Renal cortex interstitium (tissue), 15 donors: Measurements from ENCODE around the gene IZUMO2. TPM values are rescaled to one million over a fixed set of nuclear protein-coding genes. Genes with fewer than 3 reads are reported as not detected.

Experiments
- DNase-seq, 11 donors: peaks; one replicate each; pipeline ENCODE4 v3.0.0-alpha.2; 2013; ENCODE audit warnings: low read depth in 9 of 11, low spot score in 4 of 11; ENCODE audit errors: extremely low read depth in 1 of 11
- long read RNA-seq, 16 experiments: transcript quantifications; one replicate each; lab custom pipeline, GENCODE V29; 2026
- polyA plus RNA-seq, 3 donors: library from polyadenylated mRNA; unstranded; fragments of 120-200 nt; gene quantifications; one replicate each; pipeline ENCODE4 v1.2.1, GENCODE V29; 2013; ENCODE audit not compliant: insufficient read length in 3 of 3

The IZUMO2 gene
- under 1 TPM in 2 of 3 donors, not detected in 1; 0.22 to 0.53 TPM for polyA plus RNA-seq
- long read RNA-seq, donor 1 = 0 reads
- long read RNA-seq, donor 2 = 0 reads
- long read RNA-seq, donor 3 = 0 reads
- long read RNA-seq, donor 4 = 0 reads
- long read RNA-seq, donor 5 = 0 reads
- long read RNA-seq, donor 6 = 0 reads
- long read RNA-seq, donor 7 = 0 reads
- long read RNA-seq, donor 8 = 0 reads
- long read RNA-seq, donor 9 = 0 reads
- long read RNA-seq, donor 10 = 0 reads
- long read RNA-seq, donor 11 = 0 reads
- long read RNA-seq, donor 12 = 0 reads
- long read RNA-seq, donor 13 = 0 reads
- long read RNA-seq, donor 14 = 0 reads
- long read RNA-seq, donor 15 = 0 reads
- long read RNA-seq, donor 16, partial matches to known transcripts = 5 of 5 reads
- long read RNA-seq, donor 16, other reads (novel, unspliced or antisense) = 0 of 5 reads

GRCh38 chr19:50162988-50163387 lies at the start of gene IZUMO2:
Gene IZUMO2 (minus strand): TSS chr19:50163281. CDS start chr19:50163194, 87 bp downstream.
- DNase-seq = no peak

GRCh38 chr19:50210425-50210824 lies 47.3 kb upstream of the IZUMO2 start:
- DNase-seq = no peak

GRCh38 chr19:50209131-50209530 lies 46.0 kb upstream of the IZUMO2 start:
- no peak for DNase-seq

GRCh38 chr19:50207730-50208129 lies 44.6 kb upstream of the IZUMO2 start:
- no peak for DNase-seq

- DNase-seq = no peak
Observed at GRCh38 chr19:50206191-50206590, 43.1 kb upstream of the IZUMO2 start.

- no peak for DNase-seq
Observed at GRCh38 chr19:50205681-50206138, 42.6 kb upstream of the IZUMO2 start.

- DNase-seq = peak in 7 of 11 donors; percentile 44 to 71 (median 54)
Observed at GRCh38 chr19:50204811-50205675, 42.0 kb upstream of the IZUMO2 start.

- DNase-seq = no peak
Observed at GRCh38 chr19:50204081-50204428, 41.0 kb upstream of the IZUMO2 start.

- DNase-seq = peak in 10 of 11 donors; percentile 58 to 89 (median 76)
Observed at GRCh38 chr19:50203281-50204080, 40.4 kb upstream of the IZUMO2 start, which contains the start of gene MYH14. Gene MYH14 (plus strand): TSS chr19:50203622. CDS start chr19:50210366, 6,744 bp downstream.

GRCh38 chr19:50202962-50203280 lies 39.8 kb upstream of the IZUMO2 start:
- no peak for DNase-seq

GRCh38 chr19:50202386-50202785 lies 39.3 kb upstream of the IZUMO2 start:
- DNase-seq = no peak

- DNase-seq = no peak
Observed at GRCh38 chr19:50199259-50199555, 36.1 kb upstream of the IZUMO2 start.

- DNase-seq = no peak
Observed at GRCh38 chr19:50198431-50199258, 35.6 kb upstream of the IZUMO2 start.

- no peak for DNase-seq
Observed at GRCh38 chr19:50197348-50197747, 34.3 kb upstream of the IZUMO2 start.

GRCh38 chr19:50196322-50196932 lies 33.3 kb upstream of the IZUMO2 start:
- DNase-seq = no peak

GRCh38 chr19:50195224-50195623 lies 32.1 kb upstream of the IZUMO2 start:
- DNase-seq = no peak

- DNase-seq = no peak
Observed at GRCh38 chr19:50192463-50193211, 29.6 kb upstream of the IZUMO2 start.
